GM21619 (cell line): ENCODE results near the gene PPP2R3A.
"Not testable (repeated sequence)": the region's sequence is repeated elsewhere in the genome, so short reads cannot be mapped to it uniquely, and the experiment has no call there.

Experiments
- ATAC-seq: cut with Tn5 transposase; IDR thresholded peaks from one replicate; pipeline ENCODE4 v1.9.1; 2021; ENCODE audit not compliant: unreplicated experiment

The PPP2R3A gene

GRCh38 chr3:136083641-136084382, 118.3 kb downstream of the PPP2R3A start:
- ATAC-seq: not testable (repeated sequence)

DNA sequence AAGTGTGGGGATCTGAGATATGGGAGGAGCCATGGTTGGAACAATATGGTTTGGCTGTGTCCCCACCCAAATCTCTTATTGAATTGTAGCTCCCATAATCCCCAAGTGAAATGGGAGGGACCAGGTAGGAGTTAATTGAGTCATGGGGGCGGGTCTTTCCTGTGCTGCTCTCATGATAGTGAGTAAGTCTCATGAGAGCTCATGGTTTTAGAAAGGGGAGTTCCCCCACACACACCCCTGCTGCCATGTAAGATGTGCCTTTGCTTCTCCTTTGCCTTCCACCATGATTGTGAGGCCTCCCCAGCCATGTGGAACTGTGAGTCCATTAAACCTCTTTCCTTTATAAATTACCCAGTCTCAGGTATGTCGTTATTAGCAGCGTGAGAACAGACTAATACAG, 119.5 kb downstream of the PPP2R3A start:
- ATAC-seq: not testable (repeated sequence)

DNA sequence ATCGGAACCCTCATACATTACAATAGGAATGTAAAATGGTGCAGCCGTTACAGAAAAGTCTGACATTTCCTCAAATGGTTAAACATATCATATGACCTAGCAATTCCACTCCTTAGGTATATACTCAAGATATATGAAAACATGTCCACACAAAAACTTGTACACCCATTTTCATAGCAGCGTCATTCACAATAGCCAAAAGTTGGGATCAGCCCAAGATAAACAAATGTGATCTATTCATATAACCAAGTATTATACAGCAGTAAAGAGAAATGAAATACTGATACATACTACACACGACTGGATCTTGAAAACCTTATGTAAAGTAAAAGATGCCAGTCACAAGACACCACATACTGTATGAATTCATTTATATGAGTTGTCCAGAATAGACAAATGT, 128.2 kb downstream of the PPP2R3A start:
- no peak for ATAC-seq

GRCh38 chr3:136105044-136105443, 139.5 kb downstream of the PPP2R3A start:
- ATAC-seq: no peak

GRCh38 chr3:136106101-136106500, 140.6 kb downstream of the PPP2R3A start:
- ATAC-seq: no peak

DNA sequence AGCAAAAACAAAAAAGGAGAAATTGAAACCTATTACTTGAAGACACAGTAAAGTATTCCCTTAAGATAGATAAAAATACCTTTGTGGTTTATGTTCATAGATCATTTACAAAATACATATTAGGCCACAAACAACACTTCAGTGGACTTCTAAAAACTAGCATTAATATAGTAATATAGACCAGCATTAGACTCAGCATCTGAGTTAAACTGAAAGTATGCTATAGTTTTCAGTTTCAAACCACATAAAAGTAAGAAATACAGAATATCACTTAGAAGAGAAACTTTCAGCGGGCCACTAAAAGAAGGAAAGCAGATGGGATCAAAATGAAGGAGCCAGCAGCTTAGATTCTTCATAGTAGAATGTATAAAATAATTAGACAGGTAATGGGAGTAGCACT, 144.0 kb downstream of the PPP2R3A start:
- ATAC-seq: peak; percentile 99

DNA sequence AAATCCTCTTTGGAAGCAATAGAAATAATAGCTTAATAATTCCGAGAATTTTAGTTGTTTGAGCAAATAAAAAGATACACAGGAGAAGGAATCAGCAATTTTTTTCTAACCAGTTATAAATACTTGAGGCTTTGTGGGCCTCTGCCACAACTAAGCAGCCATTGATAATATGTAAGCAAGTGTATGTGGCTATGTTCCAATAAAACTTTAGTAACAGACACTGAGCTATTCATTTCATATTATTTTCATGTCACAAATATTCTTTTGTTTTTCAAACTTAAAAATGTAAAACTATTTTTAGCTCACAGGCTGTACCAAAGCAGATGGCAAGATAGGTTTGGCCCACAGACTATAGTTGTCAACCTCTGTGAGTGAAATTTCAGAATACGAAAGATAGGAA, 145.0 kb downstream of the PPP2R3A start:
- no peak for ATAC-seq

GRCh38 chr3:136114421-136114820, 148.9 kb downstream of the PPP2R3A start:
- no peak for ATAC-seq

DNA sequence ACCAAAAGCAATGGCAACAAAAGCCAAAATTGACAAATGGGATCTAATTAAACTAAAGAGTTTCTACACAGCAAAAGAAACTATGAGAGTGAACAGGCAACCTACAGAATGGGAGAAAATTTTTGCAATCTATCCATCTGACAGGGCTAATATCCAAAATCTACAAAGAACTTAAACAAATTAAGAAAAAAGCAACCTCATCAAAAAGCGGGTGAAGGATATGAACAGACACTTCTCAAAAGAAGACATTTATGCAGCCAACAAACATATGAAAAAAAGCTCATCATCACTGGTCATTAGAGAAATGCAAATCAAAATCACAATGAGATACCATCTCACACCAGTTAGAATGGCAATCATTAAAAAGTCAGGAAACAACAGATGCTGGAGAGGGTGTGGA, 153.8 kb downstream of the PPP2R3A start:
- not testable (repeated sequence) for ATAC-seq

GRCh38 chr3:136119783-136120182, 154.3 kb downstream of the PPP2R3A start:
- not testable (repeated sequence) for ATAC-seq

- ATAC-seq: peak; percentile 83
Observed at GRCh38 chr3:136120373-136121348, 155.1 kb downstream of the PPP2R3A start.

GRCh38 chr3:136122006-136122405, 156.5 kb downstream of the PPP2R3A start:
- ATAC-seq: no peak

GRCh38 chr3:136131647-136132046, 166.1 kb downstream of the PPP2R3A start:
- not testable (repeated sequence) for ATAC-seq

GRCh38 chr3:136134091-136134490, 168.6 kb downstream of the PPP2R3A start:
- ATAC-seq: no peak

DNA sequence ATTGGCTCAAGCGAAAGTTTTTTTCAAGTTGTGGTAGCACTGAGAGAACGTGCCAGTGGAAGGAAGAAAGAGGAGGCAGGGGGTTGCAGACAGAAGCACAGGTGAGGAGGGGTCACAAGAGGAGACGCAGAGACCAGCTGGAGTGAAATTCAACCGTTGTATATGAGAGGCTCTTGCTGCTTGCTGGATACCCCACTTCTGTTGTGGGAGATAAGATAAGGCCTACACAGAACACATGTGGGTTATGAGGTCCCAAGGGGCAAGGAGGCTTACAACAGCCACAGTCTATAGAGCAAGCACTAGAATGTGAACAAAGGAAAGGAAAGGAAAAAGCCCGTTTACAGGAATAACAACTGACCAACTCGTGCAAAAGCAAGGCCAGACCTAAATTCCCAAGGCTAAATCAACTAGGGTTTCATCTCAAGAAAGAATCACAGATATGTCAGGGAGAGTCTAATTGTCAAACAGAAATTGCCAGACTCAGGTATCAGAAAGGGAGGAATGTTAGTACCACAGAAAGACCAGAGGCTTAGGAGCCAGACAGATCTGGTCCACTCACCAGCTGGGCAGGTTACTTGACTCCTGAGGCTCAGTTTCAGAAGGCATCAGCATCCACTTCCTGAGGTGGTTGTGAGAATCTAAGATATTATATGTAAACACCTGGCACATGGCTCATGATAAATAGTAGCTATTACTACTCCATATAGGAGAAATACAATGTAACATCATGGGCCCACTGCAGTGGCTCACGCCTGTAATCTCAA, 169.7 kb downstream of the PPP2R3A start:
- no peak for ATAC-seq

- ATAC-seq: no peak
Observed at GRCh38 chr3:136136454-136136853, 170.9 kb downstream of the PPP2R3A start.

GRCh38 chr3:136141291-136141785, 175.8 kb downstream of the PPP2R3A start:
- ATAC-seq: no peak

GRCh38 chr3:136141891-136142290, 176.4 kb downstream of the PPP2R3A start:
- ATAC-seq: no peak

DNA sequence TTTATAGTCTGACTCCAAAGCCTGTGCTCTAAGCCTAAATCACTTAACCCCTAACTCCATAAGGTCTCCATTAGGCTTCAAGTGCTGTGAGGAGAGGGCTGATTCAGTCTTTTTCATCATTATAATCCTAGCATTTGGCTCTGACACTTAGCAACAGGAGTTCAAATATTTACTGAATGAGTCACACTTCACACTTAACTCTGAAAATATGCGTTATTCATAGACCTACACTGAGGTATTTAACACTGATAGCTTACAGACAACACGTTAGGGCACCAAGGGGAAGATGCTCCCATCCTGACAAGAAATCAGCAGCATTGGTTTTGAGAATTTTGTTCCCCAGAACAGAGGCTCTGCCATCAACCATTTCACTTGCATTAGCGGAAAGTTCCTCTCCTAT, 177.1 kb downstream of the PPP2R3A start:
- ATAC-seq: no peak

DNA sequence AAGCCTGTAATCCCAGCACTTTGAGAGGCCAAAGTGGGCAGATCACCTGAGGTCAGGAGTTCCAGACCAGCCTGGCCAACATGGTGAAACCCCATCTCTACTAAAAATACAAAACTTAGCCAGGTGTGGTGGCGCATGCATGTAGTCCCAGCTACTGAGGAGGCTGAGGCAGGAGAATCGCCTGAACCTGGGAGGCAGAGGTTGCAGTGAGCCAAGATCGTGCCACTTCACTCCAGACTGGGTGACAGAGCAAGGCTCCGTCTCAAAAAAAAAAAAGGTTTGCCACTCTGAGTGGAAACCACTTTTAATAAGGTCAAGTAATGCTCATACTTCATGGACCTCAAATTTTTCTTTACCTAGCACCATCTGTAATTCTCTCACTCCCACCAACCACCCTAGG, 178.9 kb downstream of the PPP2R3A start:
- ATAC-seq: not testable (repeated sequence)
